Measurements from ENCODE around the gene PPP1R1A.

DNA sequence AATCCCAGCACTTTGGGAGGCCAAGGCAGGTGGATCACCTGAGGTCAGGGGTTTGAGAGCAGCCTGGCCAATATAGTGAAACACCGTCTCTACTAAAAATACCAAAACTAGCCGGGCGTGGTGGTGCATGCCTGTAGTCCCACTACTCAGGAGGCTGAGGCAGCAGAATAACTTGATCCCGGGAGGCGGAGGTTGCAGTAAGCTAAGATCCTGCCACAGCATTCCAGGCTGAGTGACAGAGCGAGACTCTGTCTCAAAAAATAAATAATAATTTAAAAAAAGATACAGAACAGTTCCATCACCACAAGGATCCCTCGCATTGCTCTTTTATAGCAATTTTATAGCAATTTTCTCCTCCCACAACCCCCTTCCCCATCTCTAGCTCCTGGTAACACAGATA is 43.7 kb downstream of the PPP1R1A start:
- TF ChIP-seq, protein P1, sequence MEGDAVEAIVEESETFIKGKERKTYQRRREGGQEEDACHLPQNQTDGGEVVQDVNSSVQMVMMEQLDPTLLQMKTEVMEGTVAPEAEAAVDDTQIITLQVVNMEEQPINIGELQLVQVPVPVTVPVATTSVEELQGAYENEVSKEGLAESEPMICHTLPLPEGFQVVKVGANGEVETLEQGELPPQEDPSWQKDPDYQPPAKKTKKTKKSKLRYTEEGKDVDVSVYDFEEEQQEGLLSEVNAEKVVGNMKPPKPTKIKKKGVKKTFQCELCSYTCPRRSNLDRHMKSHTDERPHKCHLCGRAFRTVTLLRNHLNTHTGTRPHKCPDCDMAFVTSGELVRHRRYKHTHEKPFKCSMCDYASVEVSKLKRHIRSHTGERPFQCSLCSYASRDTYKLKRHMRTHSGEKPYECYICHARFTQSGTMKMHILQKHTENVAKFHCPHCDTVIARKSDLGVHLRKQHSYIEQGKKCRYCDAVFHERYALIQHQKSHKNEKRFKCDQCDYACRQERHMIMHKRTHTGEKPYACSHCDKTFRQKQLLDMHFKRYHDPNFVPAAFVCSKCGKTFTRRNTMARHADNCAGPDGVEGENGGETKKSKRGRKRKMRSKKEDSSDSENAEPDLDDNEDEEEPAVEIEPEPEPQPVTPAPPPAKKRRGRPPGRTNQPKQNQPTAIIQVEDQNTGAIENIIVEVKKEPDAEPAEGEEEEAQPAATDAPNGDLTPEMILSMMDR (IDR thresholded peaks at IDR 0.05): no peak
- TF ChIP-seq EZH2phosphoT487 (IDR thresholded peaks at IDR 0.05): no peak

Measured in neural progenitor cell (in vitro differentiated cells).